NCI-H345 (cell line): ENCODE measurements around the gene ZNF474.

Experiments used
- DNase-seq: peaks from one replicate; lab custom pipeline; 2025; lab: John Stamatoyannopoulos, UW

The ZNF474 gene

DNA sequence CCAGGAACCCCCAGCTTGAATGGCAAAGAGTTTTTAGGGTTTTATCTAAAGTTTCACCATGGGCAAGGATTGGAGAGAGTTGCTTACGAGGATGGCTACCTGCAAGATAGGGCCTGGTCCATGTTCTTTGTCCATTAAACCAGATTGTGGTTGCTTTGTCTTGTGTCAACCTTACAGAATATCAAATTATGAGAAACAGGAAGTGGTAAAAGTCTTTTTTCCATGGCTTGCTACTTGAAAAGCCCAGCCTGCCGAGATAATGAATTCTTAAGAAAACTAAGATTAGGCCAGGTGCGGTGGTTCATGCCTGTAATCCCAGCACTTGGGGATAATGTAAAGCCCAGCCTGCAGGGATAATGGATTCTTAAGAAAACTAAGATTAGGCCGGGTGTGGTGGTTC is 24.4 kb downstream of the ZNF474 start:
- DNase-seq: no peak

DNA sequence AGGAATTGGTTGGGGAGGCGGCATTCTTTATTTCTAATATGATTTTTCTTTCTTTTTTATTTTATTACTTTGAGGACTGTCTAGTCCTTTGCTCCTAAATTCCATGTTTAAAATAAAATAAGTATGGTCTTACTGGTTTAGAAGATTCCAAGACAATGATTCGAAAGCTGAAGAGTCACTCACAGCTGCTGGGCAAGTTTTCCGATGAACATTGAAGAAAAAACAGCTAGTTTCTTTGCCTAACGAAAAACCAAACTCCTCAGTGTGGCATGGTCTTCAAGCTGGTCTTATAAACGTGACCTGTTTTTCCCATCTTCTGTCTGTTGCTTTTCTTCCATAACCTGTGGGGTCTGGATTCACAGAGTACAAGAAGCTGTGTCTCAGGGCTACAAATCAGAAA is 25.1 kb downstream of the ZNF474 start:
- no peak for DNase-seq

DNA sequence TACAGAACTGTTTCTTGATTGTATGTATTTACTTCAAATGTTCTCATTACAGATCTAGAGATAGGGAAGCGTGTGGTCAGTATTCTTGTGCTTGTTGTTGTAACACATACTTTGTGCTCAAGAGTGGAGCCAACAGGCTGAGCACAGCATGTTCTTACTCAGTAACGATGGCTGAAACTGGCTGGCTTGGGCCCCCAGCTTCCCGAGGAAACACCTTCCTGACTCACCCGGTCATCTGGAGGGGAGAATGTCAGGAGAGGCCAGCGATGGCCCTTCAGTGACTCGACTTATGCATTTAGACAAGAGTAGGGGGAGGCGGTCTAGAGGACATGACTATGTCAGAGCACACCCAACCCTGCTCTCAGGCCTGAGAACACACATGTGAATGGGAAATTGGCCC is 25.6 kb downstream of the ZNF474 start:
- no peak for DNase-seq

DNA sequence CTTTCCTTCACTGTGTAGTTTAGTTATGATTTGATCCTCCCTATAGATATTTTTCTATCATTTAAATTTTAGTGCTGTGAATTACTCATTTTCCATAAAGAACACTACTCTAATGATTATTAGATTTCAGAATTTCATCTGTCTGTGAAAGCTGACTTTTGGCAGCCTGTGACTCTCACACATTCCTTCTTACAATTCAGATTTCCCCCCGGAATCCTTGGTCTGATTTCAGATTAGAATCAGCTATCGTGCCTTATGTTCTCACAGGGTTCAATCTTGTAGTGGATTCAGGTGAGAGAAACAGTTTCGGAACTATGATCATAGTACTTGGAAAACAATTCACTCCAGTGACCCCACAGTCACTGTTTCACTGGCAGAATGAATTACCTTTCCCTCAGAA is 26.2 kb downstream of the ZNF474 start:
- DNase-seq: no peak

DNA sequence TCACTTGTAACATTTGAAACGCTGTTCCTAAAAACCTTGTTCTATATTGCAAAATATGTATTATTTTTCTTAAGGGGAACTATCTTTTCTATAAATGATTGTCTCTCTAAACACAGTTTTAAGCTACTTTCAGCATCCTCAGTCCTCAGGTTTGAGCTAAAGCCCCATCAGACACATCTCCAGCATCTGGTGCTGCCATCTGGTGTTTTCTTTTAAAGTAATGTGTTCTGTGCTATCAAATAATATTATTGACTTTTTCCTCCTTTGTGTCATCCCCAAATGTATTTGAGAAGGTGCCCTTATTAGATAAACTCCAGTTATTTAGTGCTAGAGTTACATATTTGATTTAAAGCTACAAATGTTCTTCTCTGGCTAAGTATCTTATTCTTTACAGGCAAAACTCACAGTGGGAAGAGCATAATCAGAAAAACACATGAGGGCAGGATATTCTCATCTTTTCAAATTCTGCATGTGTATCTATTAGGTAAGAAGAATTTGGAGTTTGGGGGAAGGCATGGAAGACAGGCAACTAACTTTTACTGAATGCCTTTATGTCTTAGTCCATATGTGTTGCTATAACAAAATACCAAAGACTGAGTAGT is 27.5 kb downstream of the ZNF474 start:
- DNase-seq: no peak

DNA sequence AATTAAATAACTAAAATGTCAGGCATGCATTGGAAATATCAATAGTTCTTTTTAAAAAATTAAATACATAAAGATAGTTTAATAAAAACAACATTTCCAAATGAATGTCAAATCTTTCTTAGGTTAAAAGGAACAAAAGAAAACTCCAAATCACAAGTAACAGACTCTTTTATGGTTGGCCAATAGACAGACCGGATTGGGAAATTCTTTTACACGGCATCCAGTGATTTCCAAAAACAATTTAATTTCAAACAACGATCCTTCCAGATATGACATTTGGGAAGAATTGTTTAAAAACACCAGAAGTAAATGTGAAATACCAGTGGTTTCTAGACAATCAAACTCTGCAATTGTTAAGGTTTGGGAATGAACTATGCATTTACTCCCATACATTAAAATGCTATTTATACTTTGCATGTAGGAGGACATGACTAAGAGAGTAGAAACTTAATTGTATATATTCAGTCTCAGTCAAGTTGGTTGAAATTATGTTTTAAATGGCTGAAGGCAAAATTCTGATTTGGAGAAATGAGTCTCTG is 32.8 kb downstream of the ZNF474 start:
- no peak for DNase-seq

DNA sequence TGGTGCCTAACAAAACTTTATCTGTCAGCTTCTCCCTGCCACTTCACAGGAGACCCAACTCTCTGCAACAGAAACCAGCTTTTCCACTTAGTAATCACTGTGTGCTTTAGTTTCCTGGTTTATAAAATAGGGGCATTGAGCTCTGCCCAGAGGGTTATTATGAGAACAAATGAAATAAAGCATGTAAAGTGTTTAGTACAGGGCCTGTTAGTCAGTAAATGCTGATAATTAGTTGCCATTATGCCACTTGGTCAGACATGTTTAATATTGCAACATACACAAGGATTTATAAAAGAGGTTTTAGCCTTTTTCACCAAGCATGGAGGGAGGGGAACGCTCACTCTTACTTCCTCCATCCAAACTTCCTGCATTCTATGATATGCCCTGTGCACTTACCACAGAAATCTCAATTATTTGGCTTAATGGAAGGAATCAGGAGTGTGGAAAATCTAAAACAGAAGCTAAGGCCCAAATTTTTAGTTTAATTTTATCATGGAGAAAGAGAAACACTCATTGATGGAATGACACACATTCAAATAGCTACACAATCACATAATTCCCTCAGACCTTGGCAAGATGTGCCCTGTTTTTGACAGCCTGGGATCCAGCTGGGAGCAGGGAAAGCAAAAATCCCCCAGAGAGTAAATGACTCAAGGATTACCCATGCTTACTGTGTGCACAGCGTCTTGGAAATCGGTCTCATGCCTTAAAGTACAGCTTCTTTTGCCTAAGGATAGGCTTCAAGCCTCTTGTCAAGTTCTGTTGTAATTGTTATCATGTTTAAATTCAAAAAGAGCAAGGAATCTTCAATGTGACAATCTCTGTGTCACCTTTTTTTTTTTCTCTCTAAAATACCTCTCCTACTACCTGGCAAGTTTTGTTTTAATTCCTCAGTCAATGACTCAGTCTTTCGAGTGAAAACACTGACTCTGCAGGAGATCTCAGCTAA is 34.0 kb downstream of the ZNF474 start:
- DNase-seq: no peak

DNA sequence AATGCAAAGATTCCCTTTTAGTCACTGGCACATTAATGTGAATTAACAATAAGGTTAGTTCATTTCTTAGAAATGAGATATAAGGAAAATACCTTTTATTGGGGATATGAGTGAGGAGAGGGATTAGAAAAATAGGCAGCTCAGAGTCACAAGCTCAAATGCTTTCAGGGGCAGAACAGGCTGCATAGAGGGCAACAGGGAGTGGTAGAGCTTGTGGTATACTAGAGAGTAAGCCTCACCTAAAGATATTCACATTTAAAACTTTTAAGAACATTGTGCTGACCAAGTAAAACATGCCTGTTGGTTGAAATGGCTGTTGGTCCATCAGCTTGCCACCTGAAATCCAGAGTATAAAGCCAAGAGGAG is 34.7 kb downstream of the ZNF474 start:
- DNase-seq: no peak

DNA sequence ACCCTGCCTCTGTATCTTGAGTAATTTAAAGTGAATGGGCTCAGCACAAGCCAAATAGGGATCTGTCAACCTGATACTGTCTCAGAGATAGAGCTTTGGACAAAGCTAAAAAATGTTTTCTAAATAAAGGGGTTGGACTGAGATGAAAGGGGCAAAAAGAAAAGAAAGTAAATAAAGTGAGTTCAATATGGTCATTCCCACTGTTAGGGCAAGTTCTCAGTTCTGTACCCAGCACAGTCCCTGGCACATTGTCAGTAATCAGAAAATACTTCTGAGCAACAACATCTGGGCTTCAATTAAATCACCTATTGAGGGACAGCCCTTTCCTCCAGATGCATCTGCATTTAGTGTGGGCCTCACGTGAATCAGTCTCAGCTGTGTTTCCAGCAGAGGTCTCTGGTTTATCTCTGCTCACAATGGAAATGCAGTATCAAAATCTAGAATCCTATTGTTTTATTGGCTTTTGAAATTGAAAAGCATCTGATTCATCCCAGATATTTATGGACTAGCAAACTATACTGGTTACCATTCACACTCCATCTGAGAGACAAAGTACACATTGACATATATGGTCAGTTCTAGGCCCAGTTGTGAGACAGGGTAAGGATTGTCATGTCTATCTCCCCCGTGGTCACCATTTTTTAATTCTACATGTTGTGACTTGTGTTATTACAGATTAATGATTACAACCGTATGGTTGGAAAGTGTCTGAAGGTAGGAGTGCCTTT is 35.6 kb downstream of the ZNF474 start:
- DNase-seq: no peak

DNA sequence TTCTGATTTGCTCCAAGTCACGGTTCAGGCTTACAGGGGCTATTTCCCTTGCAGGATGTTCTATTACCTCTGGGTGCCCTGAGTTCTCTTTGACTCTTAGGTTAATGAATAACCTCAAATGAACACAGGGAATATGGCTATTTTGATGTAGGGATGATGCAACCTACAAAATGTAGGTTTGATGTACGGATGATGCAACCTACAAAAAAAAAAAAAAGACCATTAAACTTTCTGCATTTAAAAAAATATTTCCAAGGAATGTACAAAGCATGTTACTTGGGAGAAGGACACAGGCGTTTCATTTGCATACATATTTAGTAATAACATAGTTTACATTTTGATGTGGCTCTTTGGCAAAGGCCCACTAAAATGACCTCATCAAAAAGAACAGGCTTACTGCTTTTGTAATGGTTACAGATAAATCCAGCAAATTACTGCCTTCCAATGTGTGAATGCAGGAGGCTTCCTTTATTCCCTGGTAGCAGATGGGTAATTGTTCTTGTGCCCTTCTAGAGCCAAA is 36.3 kb downstream of the ZNF474 start:
- no peak for DNase-seq

DNA sequence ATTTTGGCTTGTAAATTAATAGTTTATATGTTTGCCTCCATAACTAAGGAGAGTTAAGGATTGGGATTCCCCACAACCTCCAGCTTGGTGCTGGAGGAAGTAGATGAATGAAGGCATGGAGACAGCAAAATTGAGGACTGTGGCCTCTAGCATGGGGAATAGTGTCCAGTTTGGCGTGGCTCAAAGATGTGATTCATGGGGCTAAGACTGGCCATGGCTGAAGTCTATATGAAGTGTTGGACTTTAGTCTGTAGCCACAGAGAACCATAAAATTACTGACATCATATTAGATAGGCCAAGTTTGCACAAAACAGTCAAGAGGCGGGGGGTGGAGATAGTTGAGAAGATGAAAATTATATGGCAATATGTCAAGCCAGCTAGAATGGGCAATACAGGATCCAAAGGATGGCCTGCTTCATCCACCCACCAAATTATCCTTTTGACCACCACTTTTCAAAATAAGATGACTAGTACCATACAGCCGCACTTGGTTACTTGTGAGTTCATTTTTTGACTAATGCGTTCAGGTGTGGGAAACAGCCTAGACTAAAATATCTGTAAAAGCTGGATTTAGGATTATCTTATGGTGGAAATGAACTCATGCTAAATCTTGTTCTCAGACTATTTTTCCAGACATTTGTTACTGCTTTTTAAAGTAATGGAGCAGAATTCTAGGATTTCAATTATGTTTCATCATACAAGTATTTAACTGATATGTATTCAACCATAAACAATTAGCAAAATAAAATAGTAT is 40.2 kb downstream of the ZNF474 start:
- DNase-seq: no peak

DNA sequence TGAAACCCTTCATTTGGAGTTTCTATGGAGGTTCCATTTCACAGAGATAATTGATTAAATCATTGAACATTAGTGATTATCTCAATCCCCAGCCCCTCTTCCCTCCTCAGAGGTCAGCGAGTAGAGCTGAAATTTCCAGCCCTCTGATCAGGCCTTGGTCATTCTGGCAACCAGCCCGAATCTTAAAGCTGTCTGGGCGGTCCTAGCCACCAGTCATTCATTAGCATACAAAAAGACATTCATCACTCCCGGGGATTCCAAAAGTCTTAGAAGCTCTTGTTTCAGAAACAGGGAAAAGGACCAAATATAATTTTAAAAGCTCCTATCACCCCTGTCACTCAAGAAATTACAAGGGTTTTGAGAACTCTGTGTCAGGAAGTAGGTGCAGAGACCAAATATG is 41.3 kb downstream of the ZNF474 start:
- no peak for DNase-seq

DNA sequence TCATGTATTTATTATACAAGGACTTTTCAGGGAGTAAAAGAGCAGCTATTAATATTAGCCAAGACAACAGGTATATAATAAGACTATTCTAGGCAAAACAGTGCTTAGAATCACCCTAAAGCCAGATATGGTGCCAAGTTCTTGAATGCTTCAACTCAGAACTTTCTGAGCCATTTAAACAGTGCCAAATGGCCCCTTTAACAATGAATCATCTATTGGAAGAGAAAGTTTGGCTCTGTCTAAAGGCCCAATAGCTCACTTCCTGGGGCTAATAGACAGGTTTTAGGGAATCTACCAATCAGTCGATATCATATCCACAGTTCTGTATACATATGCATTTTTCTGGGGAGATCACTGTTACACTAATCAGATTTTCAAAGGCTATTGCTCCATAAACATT is 42.9 kb downstream of the ZNF474 start:
- DNase-seq: no peak

DNA sequence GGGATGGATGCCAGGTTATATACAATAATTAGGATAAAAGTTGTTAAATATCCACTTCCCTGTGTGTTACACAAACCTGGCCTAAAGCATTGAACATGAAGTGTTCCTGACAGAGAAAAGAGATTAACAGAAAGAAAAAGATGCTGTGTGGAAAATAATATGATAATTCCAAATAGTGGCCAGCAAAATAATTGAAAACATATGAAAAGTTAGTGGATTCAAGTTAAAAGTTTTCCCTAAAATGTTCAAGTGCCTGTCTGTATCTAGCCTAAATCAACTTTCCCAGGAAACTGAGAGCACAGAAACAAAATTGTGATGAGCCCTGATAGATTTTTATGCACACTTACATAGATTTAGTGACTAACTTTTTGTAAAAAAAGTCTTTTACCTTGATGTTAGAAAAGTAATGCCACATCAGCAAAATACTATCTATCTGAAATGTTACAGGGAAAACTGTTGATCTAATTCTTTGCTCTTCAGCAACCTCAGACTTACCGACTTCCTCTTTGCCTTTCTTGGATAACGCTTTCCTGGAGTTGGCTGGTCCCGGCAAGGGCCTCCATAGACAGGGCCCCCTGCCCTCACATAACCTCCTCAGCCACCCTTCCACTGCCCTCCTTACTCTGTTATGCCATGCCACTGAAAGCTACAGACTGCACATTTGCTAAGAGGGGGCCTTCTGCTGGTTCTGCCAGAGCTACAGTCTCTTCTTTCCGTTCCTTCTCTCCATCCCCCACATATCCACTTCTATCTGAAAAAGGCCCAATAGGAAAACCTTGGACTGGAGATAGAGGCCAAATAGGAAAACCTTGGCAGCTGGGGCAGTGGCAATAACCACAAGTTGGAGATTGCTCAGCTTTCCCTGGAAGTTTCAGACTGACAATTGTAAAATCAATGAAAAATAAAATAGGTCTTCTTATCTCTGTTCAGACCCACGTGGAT is 44.4 kb downstream of the ZNF474 start:
- no peak for DNase-seq

DNA sequence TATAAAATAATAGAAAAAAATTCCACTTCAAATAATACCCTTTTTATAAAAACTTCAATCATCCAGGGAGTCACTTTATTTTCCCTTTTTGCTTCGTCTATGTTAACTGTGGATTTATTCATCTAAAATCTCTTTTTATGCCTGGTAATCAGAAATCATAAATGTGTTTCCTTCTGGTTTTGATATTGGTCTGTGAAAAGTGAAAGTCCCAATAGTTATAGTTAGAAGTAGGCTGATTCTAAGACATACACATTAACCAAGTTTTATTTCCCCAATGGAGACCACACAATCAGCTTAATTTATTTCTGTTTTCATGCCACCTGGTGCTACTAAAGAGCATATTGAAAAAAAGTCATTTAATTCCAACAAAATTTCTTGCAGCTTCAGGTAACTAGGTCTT is 45.7 kb downstream of the ZNF474 start:
- DNase-seq: no peak

DNA sequence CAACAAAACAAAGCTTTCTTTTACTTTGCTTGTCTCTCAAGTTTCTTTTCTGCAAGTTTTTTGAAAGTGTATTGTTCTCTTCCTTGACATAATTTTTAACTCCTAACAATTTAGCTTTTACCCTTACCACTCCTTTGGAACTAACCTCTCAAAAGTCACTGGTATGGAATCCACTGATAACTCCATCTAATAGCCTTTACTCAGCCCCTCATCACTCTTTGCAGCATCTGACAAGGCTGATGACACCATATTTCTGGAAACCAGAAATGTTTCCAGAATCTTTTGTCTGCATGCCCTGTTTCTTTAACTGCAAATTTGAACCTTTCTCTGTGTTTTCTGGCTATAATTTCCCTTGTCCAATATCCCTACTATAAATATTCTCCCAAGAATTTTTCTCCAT is 46.5 kb downstream of the ZNF474 start:
- no peak for DNase-seq

DNA sequence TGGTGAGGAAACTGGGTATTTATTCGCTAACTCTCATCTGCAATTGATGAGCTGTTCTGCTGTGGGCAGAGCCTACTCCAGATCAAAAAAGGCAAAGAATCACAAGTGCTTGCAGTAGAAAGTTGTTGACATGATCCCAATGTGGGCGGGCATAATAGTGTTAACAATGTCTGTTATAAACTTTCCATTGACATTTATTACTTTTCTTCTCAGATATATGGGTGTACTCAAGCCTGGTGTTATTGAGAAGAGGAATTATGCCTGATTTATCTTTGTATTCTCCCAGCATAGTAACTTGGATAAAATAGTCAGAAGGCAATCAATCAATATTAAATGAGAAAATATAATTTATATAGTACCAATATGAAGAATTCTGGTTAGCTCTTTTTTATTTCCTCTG is 47.8 kb downstream of the ZNF474 start:
- no peak for DNase-seq

DNA sequence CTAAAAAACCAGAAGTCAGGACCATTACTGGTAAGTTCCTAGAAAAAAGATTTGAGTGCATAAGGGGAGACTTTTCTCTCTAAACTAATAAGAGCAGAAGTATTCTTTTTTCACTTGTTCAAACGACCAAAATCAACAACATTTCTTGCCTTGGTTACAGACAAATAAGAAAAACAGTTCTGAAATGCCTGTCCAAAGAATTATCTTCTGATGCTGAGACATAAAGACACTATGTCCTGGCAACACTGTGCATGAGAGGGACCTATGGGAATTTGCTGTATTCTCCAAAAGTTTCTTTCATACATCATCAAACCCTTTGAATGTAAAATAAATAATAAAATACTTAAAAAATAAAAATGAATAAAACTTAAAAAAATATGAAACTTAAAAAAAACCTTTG is 50.4 kb downstream of the ZNF474 start:
- no peak for DNase-seq

DNA sequence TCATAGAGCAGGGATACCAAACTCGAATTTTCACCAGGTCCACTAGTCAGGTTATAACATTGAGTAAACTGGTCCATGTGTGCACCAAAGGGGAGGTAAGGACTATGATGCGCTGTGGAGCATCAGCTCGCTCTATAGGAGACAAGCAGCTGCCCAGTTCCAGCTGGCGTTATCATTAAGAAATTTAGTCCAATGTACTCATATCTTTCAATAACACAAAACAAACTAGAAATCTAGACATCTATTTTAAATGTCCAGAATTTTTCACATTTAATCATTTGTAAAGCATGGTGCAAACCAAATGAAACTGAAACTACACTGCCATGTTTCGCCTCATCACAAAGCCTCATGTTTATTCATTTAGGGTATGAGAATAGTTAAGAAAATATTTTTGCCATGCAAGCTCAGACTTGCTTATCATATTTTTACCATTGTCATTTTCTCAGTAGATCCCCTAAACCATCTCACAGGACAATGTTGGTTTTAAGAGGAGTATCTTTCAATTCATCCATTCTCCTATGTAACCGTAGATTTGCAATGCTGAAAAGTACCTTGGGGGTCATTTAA is 50.9 kb downstream of the ZNF474 start:
- no peak for DNase-seq

DNA sequence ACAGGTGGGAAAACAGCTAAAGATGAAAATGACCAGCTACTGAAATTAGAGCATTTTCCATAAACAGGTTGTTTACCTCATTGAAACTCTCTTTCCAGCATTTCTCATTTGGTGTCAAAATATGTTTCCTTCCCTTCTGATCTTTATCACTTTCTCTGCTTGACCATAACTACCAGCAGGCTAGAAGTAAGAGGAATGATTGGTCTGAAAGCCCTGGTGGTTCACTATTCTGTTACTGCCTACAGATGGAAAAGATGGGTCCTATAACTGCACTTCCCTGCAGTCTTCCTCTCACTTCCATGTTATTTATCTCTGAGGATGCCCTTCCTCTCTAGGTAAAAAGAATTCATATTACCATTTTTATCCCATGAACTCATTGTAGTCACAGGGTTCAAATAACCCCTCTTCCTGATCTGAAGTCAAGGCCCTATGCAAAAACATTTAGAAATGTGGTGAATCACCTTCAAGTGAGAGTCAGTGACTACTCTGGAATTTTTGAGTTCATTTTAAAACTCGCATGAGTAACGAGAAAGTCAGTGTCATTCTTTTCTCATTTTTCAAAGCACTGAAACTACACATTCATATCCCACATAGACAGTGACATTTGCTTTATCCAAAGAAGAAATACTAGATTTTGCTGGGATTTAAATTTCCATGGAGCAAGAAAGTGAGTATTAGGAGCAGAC is 51.7 kb downstream of the ZNF474 start:
- DNase-seq: no peak
